ENCODE results near the gene PAQR4.

- TF ChIP-seq EZH2phosphoT487 (IDR thresholded peaks at IDR 0.05; ENCODE audit: low read length) = no peak
- no peak for TF ChIP-seq EZH2 (optimal IDR thresholded peaks at IDR 0.05; ENCODE audit: low read depth, low read length)
- no peak for TF ChIP-seq CTCF (IDR thresholded peaks at IDR 0.05; ENCODE audit: low read length)
Observed at GRCh38 chr16:3004319-3004718, 35.2 kb downstream of the PAQR4 start.
